HEK293 (cell line): ENCODE data around the gene CAPN7.

ENCODE experiments used
- CTCF ChIA-PET: fragments of 350-600 bp; formaldehyde crosslinking; extraction: SDS; loops from one replicate; lab custom pipeline; 2021; ENCODE audit warnings: antibody characterized with exemption; lab: Yijun Ruan, JAX
- POLR2A ChIA-PET: fragments of 300-600 bp; formaldehyde crosslinking; extraction: SDS; loops from one replicate; lab custom pipeline; 2020; ENCODE audit warnings: antibody characterized with exemption, inconsistent platforms; lab: Yijun Ruan, JAX
- H3K27ac ChIP-seq: fragments of 200-500 bp; sonication (Bioruptor generic); 2 replicates; pipeline ENCODE4 v1.5.1; 2014; ENCODE audit warnings: low read depth, low read length, control low read depth, inconsistent platforms; ENCODE audit errors: extremely low read depth
- H3K36me3 ChIP-seq, 2 experiments: fragments of 200-500 bp in 1 of 2; sonication (Bioruptor generic) in 1 of 2; 1 replicate in 1 of 2; 2 replicates in 1 of 2; pipeline ENCODE4 v1.5.1; 2014 to 2017; ENCODE audit warnings: inconsistent platforms in 2 of 2, low read length in 2 of 2; ENCODE audit not compliant: control insufficient read depth in 2 of 2, insufficient read depth in 1 of 2
- H3K4me1 ChIP-seq: fragments of 200-500 bp; sonication (Bioruptor generic); 2 replicates; pipeline ENCODE4 v1.5.1; 2014; ENCODE audit warnings: mild to moderate bottlenecking, low read length, inconsistent platforms; ENCODE audit not compliant: control insufficient read depth, insufficient read depth
- H3K4me3 ChIP-seq: 2 replicates; pipeline ENCODE4 v1.5.1; 2011; ENCODE audit warnings: low read depth, mild to moderate bottlenecking, control low read depth, low read length, moderate library complexity
- H3K9me3 ChIP-seq: fragments of 200-500 bp; sonication (Bioruptor generic); 2 replicates; pipeline ENCODE4 v1.5.1; 2014; ENCODE audit warnings: low read depth, low read length, inconsistent platforms; ENCODE audit not compliant: control insufficient read depth, insufficient read depth
- CTCF ChIP-seq: fragments of 450-650 bp; formaldehyde crosslinking; IDR thresholded peaks from 2 replicates; pipeline ENCODE4 v1.5.1; 2016; ENCODE audit warnings: missing biosample characterization, missing genetic modification characterization
- FEZF1 ChIP-seq: fragments of 450-650 bp; formaldehyde crosslinking; IDR thresholded peaks from 2 replicates; pipeline ENCODE4 v1.5.1; 2016; ENCODE audit warnings: missing biosample characterization, missing genetic modification characterization
- GLI4 ChIP-seq: fragments of 450-650 bp; formaldehyde crosslinking; IDR thresholded peaks from 2 replicates; pipeline ENCODE4 v1.5.1; 2016; ENCODE audit warnings: missing biosample characterization, missing genetic modification characterization
- GLIS1 ChIP-seq: fragments of 450-650 bp; formaldehyde crosslinking; IDR thresholded peaks from 2 replicates; pipeline ENCODE4 v1.5.1; 2016; ENCODE audit warnings: missing biosample characterization, missing genetic modification characterization
- IKZF3 ChIP-seq: fragments of 450-650 bp; IDR thresholded peaks from 2 replicates; pipeline ENCODE4 v1.5.0; 2018; ENCODE audit warnings: missing biosample characterization, mild to moderate bottlenecking, missing genetic modification characterization, moderate library complexity
- PRDM10 ChIP-seq: fragments of 450-650 bp; formaldehyde crosslinking; IDR thresholded peaks from 2 replicates; pipeline ENCODE4 v1.5.1; 2016; ENCODE audit warnings: missing biosample characterization, missing genetic modification characterization
- SALL2 ChIP-seq: fragments of 450-650 bp; formaldehyde crosslinking; IDR thresholded peaks from 2 replicates; pipeline ENCODE4 v1.5.0; 2017; ENCODE audit warnings: missing biosample characterization, mild to moderate bottlenecking, missing genetic modification characterization, borderline replicate concordance
- ZBTB1 ChIP-seq: fragments of 450-650 bp; formaldehyde crosslinking; IDR thresholded peaks from 2 replicates; pipeline ENCODE4 v1.5.1; 2016; ENCODE audit warnings: missing biosample characterization, missing genetic modification characterization
- ZNF121 ChIP-seq: fragments of 450-650 bp; formaldehyde crosslinking; IDR thresholded peaks from 2 replicates; pipeline ENCODE4 v1.5.1; 2016; ENCODE audit warnings: missing biosample characterization, missing genetic modification characterization
- ZNF155 ChIP-seq: fragments of 450-650 bp; formaldehyde crosslinking; IDR thresholded peaks from 2 replicates; pipeline ENCODE4 v1.5.1; 2016; ENCODE audit warnings: missing biosample characterization, missing genetic modification characterization
- ZNF292 ChIP-seq: fragments of 450-650 bp; formaldehyde crosslinking; IDR thresholded peaks from 2 replicates; pipeline ENCODE4 v1.5.1; 2016; ENCODE audit warnings: low read depth, missing biosample characterization, missing genetic modification characterization, borderline replicate concordance
- ZNF341 ChIP-seq: fragments of 450-650 bp; formaldehyde crosslinking; IDR thresholded peaks from 2 replicates; pipeline ENCODE4; 2016; ENCODE audit warnings: low read depth, missing biosample characterization, missing genetic modification characterization
- ZNF350 ChIP-seq: fragments of 450-650 bp; formaldehyde crosslinking; IDR thresholded peaks from 2 replicates; pipeline ENCODE4 v1.5.0; 2017; ENCODE audit warnings: missing biosample characterization, mild to moderate bottlenecking, missing genetic modification characterization
- ZNF362 ChIP-seq: fragments of 450-650 bp; formaldehyde crosslinking; IDR thresholded peaks from 2 replicates; pipeline ENCODE4 v1.5.1; 2016; ENCODE audit warnings: missing biosample characterization, missing genetic modification characterization
- ZNF37A ChIP-seq: fragments of 450-650 bp; IDR thresholded peaks from 2 replicates; pipeline ENCODE4 v1.5.1; 2018; ENCODE audit warnings: missing biosample characterization, missing genetic modification characterization
- ZNF404 ChIP-seq: fragments of 450-650 bp; formaldehyde crosslinking; IDR thresholded peaks from 2 replicates; pipeline ENCODE4 v1.5.1; 2017; ENCODE audit warnings: missing biosample characterization, missing genetic modification characterization
- ZNF501 ChIP-seq: fragments of 450-650 bp; formaldehyde crosslinking; IDR thresholded peaks from 2 replicates; pipeline ENCODE4 v1.5.1; 2016; ENCODE audit warnings: missing biosample characterization, missing genetic modification characterization
- ZNF548 ChIP-seq: fragments of 450-650 bp; formaldehyde crosslinking; IDR thresholded peaks from 2 replicates; pipeline ENCODE4 v1.5.1; 2016; ENCODE audit warnings: missing biosample characterization, missing genetic modification characterization
- ZNF555 ChIP-seq: fragments of 450-650 bp; formaldehyde crosslinking; conservative IDR thresholded peaks from 2 replicates; pipeline ENCODE4 v1.5.1; 2017; ENCODE audit warnings: missing biosample characterization, mild to moderate bottlenecking, missing genetic modification characterization, inconsistent platforms
- ZNF792 ChIP-seq: fragments of 450-650 bp; formaldehyde crosslinking; IDR thresholded peaks from 2 replicates; pipeline ENCODE4 v1.5.1; 2016; ENCODE audit warnings: missing biosample characterization, missing genetic modification characterization
- ZSCAN23 ChIP-seq: fragments of 450-650 bp; formaldehyde crosslinking; IDR thresholded peaks from 2 replicates; pipeline ENCODE4 v1.5.1; 2016; ENCODE audit warnings: missing biosample characterization, missing genetic modification characterization

CAPN7 gene

GRCh38 chr3:15260531-15260930 is 54.5 kb downstream of the CAPN7 start (continued):
- TF ChIP-seq GLI4 (no peak), ZNF362 (tag by site-specific recombination) (no peak), ZNF555 (tag by site-specific recombination) (no peak), ZBTB1 (no peak)

- Histone ChIP-seq H3K4me3 (no peak overlapping the region), H3K9me3 (no peaks in the 10 kb centered on the region), H3K36me3 (peaks cover 4 to 57% of the 10 kb centered on the region in 2 experiments; a peak in 2 of 3 replicates), H3K4me1 (no peaks in the 10 kb centered on the region), H3K27ac (no peak overlapping the region)
- TF ChIP-seq ZNF501 (tag by site-specific recombination) (no peak), ZNF341 (tag by site-specific recombination) (no peak), ZNF155 (tag by site-specific recombination) (no peak), GLIS1 (tag by site-specific recombination) (no peak)
- POLR2A ChIA-PET = no interaction called here
- CTCF ChIA-PET = interaction anchor here (0.6 to 1.2 kb wide), 4 partner anchors 14 to 338 kb away, joined by 3 to 4 read pairs (median 3); no protein-coding TSS in a partner anchor
Observed at GRCh38 chr3:15261274-15261673, 55.2 kb downstream of the CAPN7 start.

- H3K4me3 ChIP-seq = no peak overlapping the region
- H3K9me3 ChIP-seq = no peaks in the 10 kb centered on the region
- H3K27ac ChIP-seq = no peak overlapping the region
- TF ChIP-seq ZNF37A = no peak
- TF ChIP-seq ZNF548 (tag by site-specific recombination) = no peak
- TF ChIP-seq ZNF292 (tag by site-specific recombination) = no peak
- TF ChIP-seq ZNF121 (tag by site-specific recombination) = no peak
- TF ChIP-seq ZNF404 (tag by site-specific recombination) = no peak
- TF ChIP-seq ZNF792 (tag by site-specific recombination) = no peak
- TF ChIP-seq CTCF (tag by site-specific recombination) = no peak
- no peak for TF ChIP-seq SALL2 (tag by site-specific recombination)
- no peak for TF ChIP-seq ZBTB1
- TF ChIP-seq ZSCAN23 (tag by site-specific recombination) = no peak
- no peak for TF ChIP-seq IKZF3 (tag by site-specific recombination)
- TF ChIP-seq FEZF1 (tag by site-specific recombination) = no peak
- no peak for TF ChIP-seq ZNF350 (tag by site-specific recombination)
- no peak for TF ChIP-seq PRDM10
- no peaks in the 10 kb centered on the region for H3K4me1 ChIP-seq
- H3K36me3 ChIP-seq = peaks cover 4 to 49% of the 10 kb centered on the region in 2 experiments; a peak in 2 of 3 replicates
- CTCF ChIA-PET = interaction anchor here (0.6 kb wide), 3 partner anchors 11 to 97 kb away, joined by 3 read pairs; no protein-coding TSS in a partner anchor
- POLR2A ChIA-PET = no interaction called here
Observed at GRCh38 chr3:15262021-15262420, 56.0 kb downstream of the CAPN7 start.
